Middle frontal gyrus (tissue), 1 donor: ENCODE data around the gene DOCK9.
"Not testable (repeated sequence)": the region's sequence is repeated elsewhere in the genome, so short reads cannot be mapped to it uniquely, and the experiment has no call there.

Experiments
- DNase-seq: peaks from one replicate; pipeline ENCODE4 v3.0.0-alpha.2; 2015; ENCODE audit warnings: low spot score; ENCODE audit errors: extremely low spot score

DOCK9 gene

GRCh38 chr13:98921015-98921580 lies 56.8 kb downstream of the DOCK9 start:
- DNase-seq: no peak

DNA sequence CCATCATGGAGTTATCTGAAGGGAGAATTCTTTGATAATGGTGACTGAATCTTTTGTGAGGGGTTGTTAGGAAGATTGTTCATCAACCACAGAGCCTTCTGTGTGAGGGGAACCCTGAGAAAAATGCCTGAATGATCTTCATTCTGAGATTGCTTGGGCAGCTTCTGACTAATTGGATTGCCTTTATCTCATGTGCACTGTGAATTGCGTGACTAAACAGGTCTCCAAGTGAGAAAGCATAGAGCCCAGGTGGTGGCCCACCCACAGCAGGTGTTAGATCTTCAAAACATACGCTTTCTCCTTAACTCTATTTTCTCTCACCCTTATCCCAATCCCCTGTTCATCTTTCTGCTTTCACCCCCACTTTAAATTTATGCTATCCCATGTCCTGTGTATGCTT lies 58.3 kb downstream of the DOCK9 start:
- DNase-seq: no peak

GRCh38 chr13:98918771-98919170 lies 59.1 kb downstream of the DOCK9 start:
- DNase-seq: no peak

- no peak for DNase-seq
Observed at GRCh38 chr13:98917116-98917515, 60.7 kb downstream of the DOCK9 start.

DNA sequence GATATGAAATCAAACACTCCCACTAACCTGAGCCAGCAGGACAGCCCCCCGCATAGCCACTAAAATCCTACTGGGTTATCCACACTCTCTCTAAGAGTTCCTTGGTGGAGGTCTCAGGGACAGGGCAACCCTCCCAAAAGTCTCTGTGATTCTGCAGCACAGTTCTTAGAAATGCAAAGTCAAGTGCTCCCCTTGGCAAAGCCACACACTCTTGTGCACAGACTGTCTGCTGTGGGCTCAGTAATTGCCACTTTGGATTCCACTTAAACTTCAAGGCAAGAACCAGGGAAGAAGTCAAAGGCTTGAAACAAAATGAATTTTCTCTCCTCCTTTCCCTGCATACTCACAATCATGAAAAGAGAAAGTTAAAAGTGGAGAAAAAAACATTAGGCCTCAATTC lies 61.5 kb downstream of the DOCK9 start:
- DNase-seq: no peak

GRCh38 chr13:98915981-98916380 lies 61.9 kb downstream of the DOCK9 start:
- DNase-seq: no peak

DNA sequence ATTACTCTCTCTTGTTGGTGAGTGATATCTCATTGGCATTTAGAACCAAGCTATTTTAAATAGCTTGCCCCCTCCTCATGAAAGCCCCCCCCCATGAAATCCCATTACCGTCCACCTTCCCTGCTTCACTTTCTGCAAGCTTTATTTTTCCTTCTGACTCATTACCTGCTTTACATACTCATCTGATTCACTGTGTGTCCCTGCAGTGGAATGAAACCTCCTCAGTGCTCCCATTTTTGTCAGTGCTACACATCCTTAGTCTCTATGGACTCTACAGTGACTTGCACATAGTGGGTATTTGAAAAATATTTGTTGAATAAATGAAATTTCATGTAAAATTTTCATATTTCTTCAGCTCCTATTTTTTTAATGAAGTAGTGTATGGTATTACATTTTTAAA lies 62.3 kb downstream of the DOCK9 start:
- DNase-seq: no peak

DNA sequence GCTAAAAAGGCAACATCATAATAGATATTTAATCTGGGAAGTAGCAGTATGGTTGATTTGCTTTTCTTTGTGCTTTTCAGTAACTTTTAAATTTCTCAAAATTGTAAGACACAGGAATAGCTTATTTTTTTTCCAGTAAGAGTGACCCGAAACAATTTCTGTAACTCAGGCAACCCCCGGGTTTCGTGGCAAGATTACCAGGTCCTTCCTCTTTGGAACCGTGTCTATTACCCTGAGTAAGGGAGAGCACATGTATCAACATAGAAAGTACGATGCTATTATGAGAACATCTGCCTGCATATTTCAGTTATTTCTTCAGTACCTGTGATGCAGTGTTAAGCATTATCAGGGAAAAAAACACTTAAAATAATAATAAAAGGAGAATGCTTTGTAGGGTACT lies 64.1 kb downstream of the DOCK9 start:
- DNase-seq: no peak

GRCh38 chr13:98912846-98913245 lies 65.0 kb downstream of the DOCK9 start:
- DNase-seq: no peak

- no peak for DNase-seq
Observed at GRCh38 chr13:98910501-98910951, 67.3 kb downstream of the DOCK9 start.

DNA sequence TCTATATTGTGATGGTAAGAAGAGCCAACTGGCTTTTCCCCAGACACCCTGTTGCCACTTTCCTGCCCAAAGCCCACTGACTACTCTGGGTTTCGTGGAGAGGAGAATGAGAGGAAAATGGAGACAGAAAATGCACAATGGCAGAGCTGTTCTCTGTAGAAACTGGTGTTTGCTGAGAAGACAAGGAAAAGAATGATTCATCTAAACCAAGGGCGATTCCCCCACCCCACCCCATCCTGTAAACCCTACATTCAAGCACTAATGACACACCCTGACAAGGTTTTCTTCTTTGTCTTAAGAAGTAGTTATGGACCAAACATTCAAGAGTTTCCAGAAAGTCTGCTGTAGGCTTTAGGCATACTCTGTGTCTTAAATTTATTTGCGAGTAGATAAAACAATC lies 68.8 kb downstream of the DOCK9 start:
- DNase-seq: no peak

- no peak for DNase-seq
Observed at GRCh38 chr13:98906746-98907502, 70.9 kb downstream of the DOCK9 start.

DNA sequence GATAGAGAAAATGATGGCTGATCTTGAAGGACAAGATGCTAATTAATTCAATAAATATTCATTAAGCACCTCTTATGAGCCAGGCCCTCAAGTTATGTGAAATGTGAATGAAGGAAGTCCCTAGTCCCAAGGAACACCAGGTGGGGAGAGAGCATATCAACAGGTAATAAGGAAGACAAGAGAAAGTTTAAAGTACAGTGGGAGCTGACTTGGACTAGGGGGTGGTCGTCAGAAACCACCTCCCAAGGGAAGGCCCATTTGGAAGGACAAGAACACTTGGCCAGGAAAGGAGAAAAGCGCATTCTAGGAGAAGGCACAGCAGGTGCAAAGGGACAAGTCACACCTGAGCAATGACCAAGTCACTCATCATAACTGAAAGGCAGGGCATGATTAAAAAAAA lies 72.7 kb downstream of the DOCK9 start:
- no peak for DNase-seq

DNA sequence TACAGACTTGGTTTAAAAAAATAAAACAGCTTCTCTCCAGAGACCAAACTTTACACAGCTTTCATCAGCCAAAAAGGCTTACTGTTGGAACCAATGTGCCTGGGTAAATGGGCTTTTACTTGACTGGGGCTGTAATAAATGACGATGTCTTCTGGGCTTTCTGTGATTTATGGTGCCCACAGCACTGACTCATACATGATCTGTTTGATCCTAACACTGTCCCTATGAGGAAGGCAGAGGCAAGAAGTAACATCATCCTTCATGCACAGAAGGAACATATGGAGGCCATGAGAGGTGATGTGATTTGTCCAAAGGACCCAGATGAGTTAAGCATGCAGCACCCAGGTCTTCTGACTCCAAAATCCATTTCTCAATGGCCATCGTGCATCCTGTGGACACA lies 77.4 kb downstream of the DOCK9 start:
- DNase-seq: no peak

GRCh38 chr13:98897706-98898105 lies 80.2 kb downstream of the DOCK9 start:
- no peak for DNase-seq

- no peak for DNase-seq
Observed at GRCh38 chr13:98896868-98897144, 81.1 kb downstream of the DOCK9 start.

DNA sequence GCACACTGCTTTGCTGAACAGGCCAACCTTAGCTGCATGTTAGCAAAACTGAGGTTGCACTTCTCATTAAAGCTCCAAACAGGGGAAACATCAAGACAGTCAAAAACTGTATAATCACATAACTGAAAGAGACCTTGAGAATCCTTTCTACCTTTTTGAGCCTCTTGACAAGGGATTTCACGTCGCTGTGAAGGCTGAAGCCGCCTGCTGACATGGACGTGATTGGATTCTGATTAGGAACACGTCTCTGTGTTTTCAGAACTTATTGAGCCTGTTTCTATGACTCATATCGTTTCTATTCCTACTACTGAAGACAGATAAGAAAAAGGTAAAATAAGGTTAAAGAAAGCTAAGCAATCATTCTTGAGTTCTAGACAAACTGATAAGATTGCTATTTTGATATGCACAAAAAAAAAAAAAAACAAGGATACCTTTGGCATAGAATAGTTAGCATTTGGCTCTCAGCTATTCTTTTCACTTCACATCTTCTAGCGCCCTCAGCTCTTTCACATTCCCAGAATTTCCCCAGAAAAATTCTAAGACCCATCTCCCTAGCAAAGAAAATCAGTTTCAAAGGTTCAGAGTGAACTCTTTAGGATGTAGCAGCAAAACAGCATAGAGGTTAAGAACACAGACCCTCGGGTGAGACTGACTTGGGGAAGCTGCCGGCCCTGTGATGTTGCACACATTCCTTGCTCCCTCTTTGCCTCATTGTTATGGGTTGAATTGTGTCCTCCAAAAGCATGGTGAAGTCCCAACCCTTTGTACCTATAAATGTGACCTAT lies 81.6 kb downstream of the DOCK9 start:
- no peak for DNase-seq

GRCh38 chr13:98894814-98895213 lies 83.0 kb downstream of the DOCK9 start:
- not testable (repeated sequence) for DNase-seq

DNA sequence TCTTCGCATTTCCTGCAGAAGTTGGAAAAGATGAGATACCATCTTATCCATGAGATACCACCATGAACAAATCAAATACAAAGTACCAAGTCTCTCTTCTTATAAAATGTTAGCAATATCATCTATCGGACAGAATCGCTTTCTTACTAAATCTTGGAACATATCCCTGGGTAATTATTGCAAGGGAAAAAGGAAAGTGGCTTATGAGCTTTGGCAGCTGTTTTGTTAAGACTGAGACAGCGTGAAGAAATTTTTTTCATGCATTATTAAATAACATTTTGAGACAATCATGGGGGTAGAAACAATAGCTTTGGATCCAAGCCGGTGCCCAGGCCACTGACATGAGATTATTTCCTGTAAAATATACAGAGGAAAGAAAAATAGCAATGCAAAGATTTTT lies 84.5 kb downstream of the DOCK9 start:
- no peak for DNase-seq

DNA sequence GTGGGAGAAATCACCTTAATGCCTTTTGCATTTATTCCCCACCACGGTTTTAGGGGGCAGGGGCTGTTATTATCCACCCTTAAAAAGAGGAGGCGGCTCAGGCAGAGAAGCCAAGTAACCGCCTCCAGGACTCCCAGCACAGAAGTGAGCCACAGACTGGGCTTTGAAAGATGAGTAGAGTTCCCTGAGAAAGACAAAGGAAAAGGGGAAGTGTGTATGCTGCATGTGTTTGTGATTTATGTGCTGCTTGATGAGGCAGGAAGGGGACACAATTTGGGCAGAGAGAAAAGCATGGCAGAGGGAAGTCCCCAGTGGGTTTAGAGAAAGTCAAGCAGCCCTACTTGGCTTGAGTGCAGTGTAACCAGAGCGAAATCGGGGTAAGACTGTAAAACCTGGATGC lies 85.0 kb downstream of the DOCK9 start:
- no peak for DNase-seq

GRCh38 chr13:98892077-98892476 lies 85.8 kb downstream of the DOCK9 start:
- DNase-seq: no peak

GRCh38 chr13:98890925-98891324 lies 86.9 kb downstream of the DOCK9 start:
- no peak for DNase-seq

GRCh38 chr13:98890186-98890585 lies 87.7 kb downstream of the DOCK9 start:
- peak; percentile 37 for DNase-seq
